Measurements from ENCODE around the gene RMP24.
"Not testable (repeated sequence)": the region's sequence is repeated elsewhere in the genome, so short reads cannot be mapped to it uniquely, and the experiment has no call there.

The RMP24 gene

DNA sequence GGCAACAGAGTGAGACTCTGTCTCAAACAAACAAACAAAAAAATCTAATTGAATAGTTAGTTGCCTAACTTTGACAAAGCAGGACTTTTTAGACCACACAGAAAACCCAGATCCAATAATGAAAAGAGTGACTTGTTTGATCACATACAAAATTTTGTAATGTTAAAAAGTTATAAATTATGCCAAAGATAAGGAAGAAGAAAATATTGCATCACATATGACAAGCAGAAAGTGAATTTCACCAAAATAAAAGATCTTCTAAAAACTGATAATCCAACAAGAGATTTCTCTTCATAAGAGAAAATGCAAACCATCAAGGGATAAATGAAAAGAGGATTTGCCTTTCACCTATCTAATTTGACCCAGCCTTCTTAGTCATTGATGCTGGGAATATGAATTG is 2.8 kb upstream of the RMP24 start:
- DNase-seq, result no peak

DNA sequence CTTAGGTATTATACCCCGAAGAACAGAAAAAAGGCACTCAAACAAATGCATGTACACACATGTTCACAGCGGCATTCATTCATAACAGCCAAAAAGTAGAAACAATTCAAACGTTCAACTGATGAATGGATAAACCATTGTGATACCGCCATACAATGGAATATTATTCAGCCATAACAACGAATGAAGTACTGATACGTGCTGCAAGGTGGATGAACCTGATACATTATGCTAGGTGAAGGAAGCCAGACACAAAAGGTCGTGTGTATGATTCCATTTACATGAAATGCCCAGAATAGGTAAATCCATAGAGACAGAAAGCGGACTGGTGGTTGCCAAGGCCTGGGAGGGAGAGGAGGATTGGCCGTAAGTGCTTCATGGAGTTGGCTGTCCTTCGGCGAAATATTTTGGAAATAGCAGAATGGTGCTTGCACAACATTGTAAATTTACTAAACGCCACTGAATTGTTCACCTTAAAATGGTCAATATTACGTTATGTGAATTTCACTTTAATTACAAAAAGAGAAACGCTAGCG is 750 bp upstream of the RMP24 start:
- no peak for DNase-seq

DNA sequence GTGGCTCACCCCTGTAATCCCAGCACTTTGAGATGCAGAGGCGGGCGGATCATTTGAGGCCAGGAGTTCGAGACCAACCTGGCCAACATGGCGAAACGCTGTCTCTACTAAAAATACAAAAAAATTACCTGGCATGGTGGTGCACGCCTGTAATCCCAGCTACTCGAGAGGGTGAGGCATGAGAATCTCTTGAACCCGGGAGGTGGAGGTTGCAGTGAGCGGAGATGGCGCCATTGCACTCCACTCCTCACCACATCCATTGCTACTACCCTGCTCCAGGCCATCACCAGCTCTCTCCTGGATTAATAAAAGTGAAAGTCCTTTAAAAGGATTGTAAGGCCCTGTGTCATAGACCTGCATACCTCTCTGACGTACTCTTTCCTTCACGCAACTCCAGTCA is 1.2 kb downstream of the RMP24 start:
- no peak for DNase-seq

DNA sequence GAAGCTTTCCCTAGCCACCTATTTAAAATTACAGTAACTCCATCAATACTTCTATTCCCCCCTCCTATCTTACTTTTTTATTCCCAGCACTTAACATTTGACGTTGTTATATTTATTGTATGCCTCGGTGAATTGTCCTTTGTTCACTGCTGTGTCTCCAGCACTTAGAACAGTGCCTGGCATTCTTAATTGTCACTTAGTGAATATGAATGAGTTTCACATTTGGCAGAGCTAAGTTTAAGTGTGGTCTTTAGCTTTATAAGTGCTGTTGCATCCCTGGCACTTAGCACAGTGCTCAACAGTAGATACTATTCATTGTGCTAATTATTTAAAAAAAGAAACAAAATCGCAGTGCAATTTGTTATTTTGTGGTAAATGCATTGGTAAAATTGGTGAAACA is 1.7 kb downstream of the RMP24 start:
- no peak for DNase-seq

DNA sequence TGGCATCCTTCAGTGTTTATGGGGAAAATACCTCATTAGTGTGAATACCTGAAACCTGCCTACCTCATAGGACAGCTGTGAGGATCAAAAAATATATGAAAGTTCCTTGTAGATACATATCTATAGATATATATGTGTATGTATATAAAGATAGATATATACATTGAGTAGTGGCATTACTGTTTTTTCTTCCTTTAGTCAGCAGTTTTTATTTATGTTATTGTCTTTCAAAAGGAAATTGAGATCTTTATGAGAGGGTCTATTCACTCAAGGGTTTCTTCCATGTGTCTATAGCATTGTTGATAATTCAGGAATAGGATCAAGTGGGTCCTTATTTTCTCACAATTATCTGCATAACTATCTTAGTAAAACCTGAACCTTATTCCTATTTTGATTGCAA is 6.6 kb downstream of the RMP24 start:
- no peak for DNase-seq

DNA sequence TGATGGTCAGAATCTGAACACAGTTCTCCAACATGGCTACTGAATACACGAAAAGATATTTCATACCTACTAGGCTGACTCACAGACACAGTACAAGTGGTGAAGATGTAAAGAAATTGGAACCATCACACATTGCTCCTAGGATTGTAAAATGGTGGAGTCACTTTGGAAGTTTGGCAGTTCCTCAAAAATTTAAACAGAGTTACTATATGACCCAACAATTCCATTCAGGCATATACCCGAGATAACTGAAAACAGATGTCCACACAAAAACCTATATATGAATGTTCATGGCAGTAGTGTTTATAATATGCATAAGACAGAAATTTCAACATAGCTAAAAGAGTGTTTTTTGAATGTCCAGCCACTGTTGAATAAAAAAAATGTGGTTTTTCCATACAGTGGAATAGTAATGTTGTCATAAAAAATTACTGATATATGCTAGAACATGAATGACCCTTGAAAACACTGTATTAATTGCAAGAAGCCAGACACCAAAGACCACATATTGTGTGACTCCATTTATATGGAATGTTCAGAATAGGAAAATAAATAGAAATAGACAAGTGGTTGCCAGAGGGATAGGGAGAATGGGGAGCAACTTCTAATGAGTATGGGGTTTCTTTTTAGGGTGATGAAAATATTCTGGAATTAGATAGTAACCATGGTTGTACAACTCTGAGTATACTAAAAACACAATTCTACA is 10.1 kb downstream of the RMP24 start:
- DNase-seq, result no peak

DNA sequence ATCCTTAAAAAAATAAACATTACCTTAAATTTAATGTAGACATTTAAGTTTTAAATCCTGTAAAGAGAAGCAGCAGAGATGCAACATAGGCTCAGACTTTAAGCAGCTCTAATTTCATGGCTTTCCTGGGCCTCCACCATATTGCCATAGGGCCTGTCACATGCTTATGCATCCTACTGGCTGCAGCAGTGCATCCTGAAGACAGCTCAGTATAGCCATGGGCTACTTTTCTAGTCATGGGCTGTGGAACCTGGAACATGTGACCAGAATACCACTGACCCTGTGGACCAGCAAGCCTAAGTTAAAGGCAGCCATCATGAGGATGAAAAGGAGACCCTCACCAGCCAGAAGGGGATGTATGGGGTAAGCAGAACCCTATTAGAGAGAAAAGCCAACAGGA is 10.7 kb downstream of the RMP24 start:
- no peak for DNase-seq

DNA sequence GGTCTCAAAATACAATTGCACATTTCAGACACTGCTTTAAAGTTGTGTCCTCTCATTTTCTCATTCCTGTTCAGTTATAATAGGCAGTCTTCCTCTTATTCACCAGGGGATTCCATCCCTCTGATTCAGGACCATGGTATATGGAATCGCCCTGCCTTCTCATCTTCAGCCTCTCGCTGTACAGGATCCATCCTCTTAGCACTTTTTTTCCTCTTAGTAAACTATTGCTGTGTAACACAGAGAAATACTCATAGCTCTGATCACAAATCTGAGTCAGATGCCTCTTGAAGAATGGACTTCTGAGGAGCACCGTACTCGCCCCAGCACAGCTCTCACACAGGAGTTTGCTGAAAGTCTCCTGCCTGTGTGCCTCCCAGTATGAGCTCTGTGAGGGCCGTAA is 11.3 kb downstream of the RMP24 start:
- no peak for DNase-seq

DNA sequence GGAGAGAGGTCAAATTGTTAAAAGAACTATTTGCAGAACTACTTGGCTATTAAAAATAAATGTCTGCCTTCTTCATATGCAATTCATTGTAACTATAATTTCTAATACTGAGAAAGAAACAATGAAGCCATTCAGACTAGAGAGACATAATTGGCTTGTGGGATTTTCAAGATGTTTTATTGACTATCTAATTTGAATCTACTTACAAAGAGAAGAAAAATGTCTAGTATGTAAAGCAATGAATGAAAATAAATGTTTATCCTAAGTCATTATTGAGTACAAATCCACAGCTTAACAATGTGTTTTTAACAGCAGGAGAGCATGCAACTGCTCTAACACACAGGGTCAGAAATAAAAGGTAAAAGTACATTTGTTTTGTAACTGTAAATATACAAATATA is 19.2 kb downstream of the RMP24 start:
- DNase-seq, result no peak

DNA sequence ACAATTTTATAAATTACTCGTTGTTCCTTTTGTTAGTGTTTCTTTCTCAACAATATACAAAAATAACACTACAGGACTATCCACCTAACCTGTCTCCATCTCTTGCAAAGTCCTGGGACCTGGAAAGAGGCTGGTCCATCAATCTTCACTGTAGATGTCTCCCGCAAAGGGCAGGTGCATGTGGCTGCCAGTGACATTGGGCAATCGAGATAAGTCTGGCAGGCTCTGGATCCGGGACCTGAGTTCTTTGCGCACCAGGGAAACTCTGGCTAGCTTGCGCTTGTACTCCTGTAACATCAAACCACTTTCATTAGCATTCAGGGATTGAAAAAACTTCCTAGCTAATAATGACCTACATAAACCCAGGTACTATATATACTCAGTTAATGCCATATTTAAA is 20.5 kb downstream of the RMP24 start:
- no peak for DNase-seq

DNA sequence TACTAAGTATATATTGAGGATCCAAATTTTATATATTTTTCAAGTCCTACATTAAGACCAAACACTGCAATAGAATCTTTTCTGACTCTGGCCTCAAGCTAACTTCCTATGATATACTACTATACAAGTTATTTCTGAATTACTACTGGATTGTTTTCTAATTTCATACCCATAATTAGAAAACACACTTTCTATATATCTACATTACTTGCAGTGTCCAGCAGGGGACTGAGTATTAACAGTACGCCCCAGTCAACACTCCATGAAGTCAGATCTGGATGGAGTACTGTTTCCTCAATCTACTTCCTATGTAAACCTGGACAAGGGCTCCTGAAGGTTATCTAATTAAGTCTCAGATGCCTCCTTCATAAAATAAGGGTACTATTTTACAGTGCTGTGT is 26.5 kb downstream of the RMP24 start:
- DNase-seq, result no peak

DNA sequence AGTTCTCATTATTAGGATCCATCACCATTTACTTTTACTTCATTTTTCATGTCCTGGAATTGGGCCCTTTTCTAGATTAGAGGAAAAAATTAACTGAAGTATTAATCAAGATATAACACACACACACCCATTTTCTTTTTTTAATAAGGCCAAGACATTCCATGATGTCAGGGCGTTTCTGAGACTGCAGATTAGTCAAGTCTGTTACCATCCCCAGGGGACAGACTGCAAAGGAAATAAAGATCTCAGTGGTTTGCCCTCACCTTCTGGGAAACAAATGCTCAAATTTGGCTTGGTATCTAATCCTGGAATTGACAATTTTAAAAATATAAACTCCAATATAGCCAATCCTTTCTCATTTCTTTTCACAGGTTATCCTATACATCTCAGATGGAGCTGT is 27.4 kb downstream of the RMP24 start:
- no peak for DNase-seq

DNA sequence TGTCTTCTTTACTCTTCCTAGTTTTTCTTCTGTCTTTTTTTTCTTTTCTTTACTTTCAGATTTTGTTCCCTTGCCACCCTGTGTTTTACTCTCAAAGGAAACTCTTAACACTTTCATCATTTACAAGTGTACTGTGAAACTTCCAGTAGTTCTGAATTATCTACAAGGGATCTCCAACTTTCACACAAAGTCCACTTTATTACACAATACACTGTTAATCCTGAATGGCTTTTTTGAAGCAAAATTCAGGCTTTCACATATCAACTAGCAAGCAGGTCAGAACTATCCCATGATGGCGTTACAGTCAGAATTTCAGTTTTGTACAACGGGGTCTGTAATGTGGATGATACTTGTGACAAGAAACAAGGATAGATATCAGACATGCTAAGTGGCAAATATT is 34.5 kb downstream of the RMP24 start:
- no peak for DNase-seq

DNA sequence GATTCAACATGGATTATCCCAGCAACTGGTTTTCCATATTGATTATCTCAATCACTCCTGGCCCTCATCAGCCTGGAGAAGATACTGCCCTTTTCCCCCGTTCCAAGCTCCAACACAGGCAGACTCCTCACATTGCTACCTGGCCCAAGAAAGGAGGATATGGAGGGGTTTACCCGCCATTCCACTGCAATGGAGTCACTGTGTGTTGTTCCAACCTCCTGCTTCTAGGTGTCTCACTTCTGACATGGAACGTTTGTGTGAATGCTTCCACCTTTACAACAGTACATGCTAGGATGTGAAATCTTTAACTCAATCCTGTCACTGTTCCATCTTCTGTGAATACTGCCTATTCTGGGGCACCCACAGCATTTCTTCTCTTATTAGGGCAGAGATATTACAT is 36.7 kb downstream of the RMP24 start:
- DNase-seq, result no peak

DNA sequence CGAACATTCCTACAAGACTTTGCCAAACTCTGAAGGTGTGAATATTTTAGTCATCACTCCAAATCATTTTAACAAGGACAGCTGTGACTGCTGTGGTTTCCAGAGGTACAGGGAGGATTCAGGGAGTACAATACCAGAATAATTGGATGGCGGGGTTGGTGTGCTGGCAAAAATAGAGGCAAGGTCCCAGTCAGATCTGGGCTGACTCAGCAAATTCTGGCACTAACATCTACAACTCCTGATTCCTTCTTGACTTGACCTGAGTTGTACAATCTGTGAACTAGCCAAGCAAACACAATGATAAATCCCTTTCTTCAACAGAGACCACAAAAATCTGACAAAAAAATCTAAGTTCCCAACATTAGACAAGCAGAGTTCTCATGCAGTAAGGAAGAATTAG is 40.4 kb downstream of the RMP24 start:
- no peak for DNase-seq

DNA sequence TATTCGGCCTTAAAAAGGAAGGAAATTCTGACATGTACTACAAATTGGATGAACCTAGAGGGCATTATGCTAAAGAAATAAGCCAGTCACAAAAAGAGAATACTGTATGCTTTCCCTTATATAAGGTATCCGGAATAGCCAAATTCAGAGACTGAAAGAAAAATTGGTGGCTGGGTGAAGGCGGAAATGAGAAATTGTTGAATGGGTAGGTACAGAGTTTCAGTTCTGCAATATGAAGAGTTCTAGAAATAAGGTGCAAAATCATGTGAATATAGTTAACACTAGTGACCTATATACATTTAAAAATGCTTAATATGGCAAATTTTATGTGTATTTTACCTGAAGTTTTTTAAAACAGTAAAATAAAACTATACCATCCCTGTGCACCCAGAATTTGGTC is 43.1 kb downstream of the RMP24 start:
- DNase-seq, result no peak

DNA sequence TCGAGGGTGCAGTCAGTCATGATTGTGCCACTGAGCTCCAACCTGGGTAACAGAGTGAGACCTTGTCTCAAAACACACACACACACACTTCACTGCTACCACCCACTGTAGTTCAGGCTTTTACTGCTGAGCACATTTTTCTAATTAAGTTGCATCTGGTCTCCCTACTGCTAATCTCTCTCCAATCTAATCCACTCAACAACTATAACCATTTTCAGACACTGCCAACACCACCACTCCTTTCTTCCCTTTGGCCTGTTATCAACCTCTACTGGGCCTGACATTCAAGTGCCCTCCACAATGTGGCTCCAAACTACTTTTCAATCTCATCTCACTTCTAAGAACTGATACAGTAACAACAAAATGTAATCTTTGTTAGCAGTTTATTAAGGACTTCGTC is 44.8 kb downstream of the RMP24 start:
- no peak for DNase-seq

DNA sequence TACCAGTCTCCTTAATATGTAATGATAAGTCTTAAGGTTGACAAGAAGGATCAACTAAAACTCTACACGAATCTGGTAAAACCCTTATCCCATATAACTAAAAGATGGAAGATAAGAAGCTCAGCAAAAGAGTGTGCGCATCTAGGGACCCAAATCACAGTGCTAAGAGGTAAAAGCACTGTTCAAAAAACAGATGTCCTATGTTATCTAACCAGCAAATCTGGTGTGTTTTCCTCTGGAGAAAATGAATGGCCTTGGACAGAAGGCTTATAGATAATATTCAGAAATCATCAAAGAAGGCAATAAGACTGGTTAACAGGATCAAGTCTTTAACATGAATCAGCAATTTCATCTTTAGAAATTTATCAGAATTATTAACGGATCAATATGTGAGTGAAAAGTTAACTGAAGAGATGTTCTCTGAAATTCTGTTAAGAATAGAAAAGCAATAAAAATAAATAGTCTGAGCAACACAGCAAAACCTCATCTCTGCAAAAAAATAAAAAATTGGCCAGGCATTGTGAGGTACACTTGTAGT is 47.8 kb downstream of the RMP24 start:
- DNase-seq, result no peak

DNA sequence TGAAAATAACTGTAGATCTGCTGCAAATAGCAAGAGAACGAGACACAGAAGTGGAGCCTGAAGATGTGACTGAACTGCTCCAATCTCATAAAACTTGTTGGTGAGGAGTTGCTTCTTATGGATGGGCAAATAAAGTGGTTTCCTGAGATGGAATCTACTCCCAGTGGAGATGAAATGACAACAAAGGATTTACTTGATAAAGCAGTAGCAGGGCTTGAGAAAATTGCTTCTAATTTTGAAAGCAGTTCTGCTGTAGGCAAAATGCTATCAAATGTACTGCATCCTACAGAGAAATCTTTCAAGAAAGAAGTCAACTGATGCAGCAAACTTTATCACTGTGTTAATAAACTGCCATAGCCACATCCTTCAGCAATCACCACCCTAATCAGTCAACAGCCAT is 50.9 kb downstream of the RMP24 start:
- no peak for DNase-seq

DNA sequence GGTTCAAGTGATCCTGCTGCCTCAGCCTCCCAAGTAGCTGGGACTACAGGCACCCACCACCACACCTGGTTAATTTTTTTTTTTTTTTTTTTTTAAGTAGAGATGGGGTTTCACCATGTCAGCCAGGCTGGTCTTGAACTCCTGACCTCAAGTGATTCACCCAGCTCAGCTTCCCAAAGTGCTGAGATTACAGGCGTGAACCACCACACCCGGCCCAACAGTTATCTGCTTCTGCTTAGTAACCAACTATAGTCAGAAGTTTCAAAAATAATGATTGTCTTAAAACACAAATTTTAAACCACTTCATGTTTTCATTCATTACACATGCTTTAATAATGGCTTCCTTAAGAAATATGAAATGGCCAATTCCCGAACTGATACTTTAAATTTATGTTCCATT is 51.8 kb downstream of the RMP24 start:
- not testable (repeated sequence) for DNase-seq

DNA sequence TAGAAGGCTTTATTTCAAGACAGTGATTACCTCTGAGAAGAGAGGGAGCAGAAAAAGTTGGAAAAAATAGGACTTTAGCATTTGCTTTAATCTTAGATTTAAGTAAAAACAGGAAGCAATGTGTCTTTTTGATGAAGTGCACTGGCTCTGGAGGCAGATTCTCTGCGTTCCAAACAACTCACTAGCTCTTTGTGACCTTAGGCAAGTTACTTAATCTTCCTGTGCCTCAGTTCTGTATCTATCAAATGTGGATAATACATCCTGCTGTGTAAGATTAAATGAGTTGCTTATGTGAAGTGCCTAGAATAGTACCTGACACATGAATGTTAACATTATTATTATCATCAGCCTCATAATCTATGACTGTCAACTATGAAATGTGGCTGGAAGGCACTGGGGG is 52.5 kb downstream of the RMP24 start:
- DNase-seq, result no peak

DNA sequence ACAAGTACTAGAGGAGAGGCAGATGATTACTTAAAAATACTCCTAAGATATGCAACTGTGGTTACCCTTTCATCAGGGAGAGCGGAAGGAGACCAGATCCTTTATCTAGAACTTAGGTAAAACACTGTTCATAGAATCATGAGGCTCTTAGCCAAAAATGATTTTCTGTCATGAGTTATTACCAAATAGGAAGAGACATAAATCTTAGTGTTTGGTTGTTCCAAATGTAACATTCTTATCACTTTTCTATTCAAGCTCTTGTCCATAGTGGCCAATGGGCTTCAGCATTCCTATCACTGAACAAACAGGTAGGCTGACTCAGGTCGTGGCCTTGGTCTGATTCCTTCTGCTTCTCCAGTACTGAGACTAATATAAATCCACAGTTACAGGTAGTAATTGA is 56.4 kb downstream of the RMP24 start:
- DNase-seq, result no peak
